Effector memory CD8-positive, alpha-beta T cell (primary cell): ENCODE data around the gene TAMALIN.
A peak's percentile ranks its signal among the peaks of the same experiment; 100 is the strongest.
"Not testable (repeated sequence)": the region's sequence is repeated elsewhere in the genome, so short reads cannot be mapped to it uniquely, and the experiment has no call there.

Experiments used
- ATAC-seq: fragments of 150-1000 bp; cut with Tn5 transposase; replicated peaks from 2 replicates; pipeline ENCODE4 v1.10.0; 2021; ENCODE audit warnings: mild to moderate bottlenecking, moderate library complexity
- DNase-seq, 3 experiments: peaks; one replicate each; pipeline ENCODE4 v3.0.0; 2021
- H3K27ac Mint-ChIP-seq, 2 donors: one replicate each; pipeline ENCODE4 v1.8.0; 2022; ENCODE audit warnings: mild to moderate bottlenecking in 2 of 2, mixed read lengths in 2 of 2, moderate library complexity in 2 of 2
- H3K27me3 Mint-ChIP-seq, 2 donors: one replicate each; pipeline ENCODE4 v1.8.0; 2022; ENCODE audit warnings: mixed read lengths in 2 of 2
- H3K36me3 Mint-ChIP-seq: one replicate; pipeline ENCODE4 v1.8.0; 2022; ENCODE audit warnings: mild to moderate bottlenecking, moderate library complexity, mixed read lengths; ENCODE audit not compliant: insufficient read depth
- H3K4me1 Mint-ChIP-seq, 2 donors: one replicate each; pipeline ENCODE4 v1.8.0; 2022; ENCODE audit warnings: low read depth in 2 of 2, mixed read lengths in 2 of 2
- H3K4me3 Mint-ChIP-seq, 2 donors: one replicate each; pipeline ENCODE4 v1.8.0; 2022; ENCODE audit warnings: mild to moderate bottlenecking in 2 of 2, mixed read lengths in 2 of 2, moderate library complexity in 2 of 2
- H3K9me3 Mint-ChIP-seq, 2 donors: one replicate each; pipeline ENCODE4 v1.8.0; 2022; ENCODE audit warnings: mixed read lengths in 2 of 2

Gene TAMALIN

GRCh38 chr12:51972849-51973273 lies 33.9 kb upstream of the TAMALIN start:
- Mint-ChIP-seq H3K27ac (peak overlapping the region; percentile 66 to 82), H3K9me3 (no peaks in the 10 kb centered on the region), H3K4me1 (peaks cover 46 to 60% of the 10 kb centered on the region in 2 donors), H3K4me3 (peak overlapping the region; percentile 65 to 68), H3K36me3 (peaks cover 22% of the 10 kb centered on the region), H3K27me3 (no peaks in the 10 kb centered on the region)
- DNase-seq = peak; percentile 56
- ATAC-seq = peak; percentile 82

GRCh38 chr12:51973560-51973959 lies 33.2 kb upstream of the TAMALIN start:
- Mint-ChIP-seq H3K36me3 (peaks cover 27% of the 10 kb centered on the region), H3K4me1 (peaks cover 46 to 60% of the 10 kb centered on the region in 2 donors), H3K27ac (no peak overlapping the region), H3K27me3 (no peaks in the 10 kb centered on the region), H3K9me3 (no peaks in the 10 kb centered on the region), H3K4me3 (peak overlapping the region in 1 of 2 donors; percentile 68)
- DNase-seq (no peak), ATAC-seq (no peak)

GRCh38 chr12:51974646-51975045 lies 32.1 kb upstream of the TAMALIN start:
- Mint-ChIP-seq H3K9me3 (no peaks in the 10 kb centered on the region), H3K27ac (no peak overlapping the region), H3K27me3 (no peaks in the 10 kb centered on the region), H3K36me3 (peaks cover 33% of the 10 kb centered on the region), H3K4me1 (peaks cover 46 to 60% of the 10 kb centered on the region in 2 donors), H3K4me3 (peak overlapping the region; percentile 35 to 68)
- DNase-seq (no peak), ATAC-seq (no peak)

- H3K9me3 Mint-ChIP-seq = no peaks in the 10 kb centered on the region
- peaks cover 43 to 57% of the 10 kb centered on the region in 2 donors for H3K4me1 Mint-ChIP-seq
- H3K4me3 Mint-ChIP-seq = peak overlapping the region in 1 of 2 donors; percentile 35
- H3K27ac Mint-ChIP-seq = peak overlapping the region in 1 of 2 donors; percentile 49
- H3K36me3 Mint-ChIP-seq = peaks cover 33% of the 10 kb centered on the region
- ATAC-seq (no peak), DNase-seq (no peak)
- H3K27me3 Mint-ChIP-seq = no peaks in the 10 kb centered on the region
Observed at GRCh38 chr12:51975196-51975595, 31.6 kb upstream of the TAMALIN start.

- no peaks in the 10 kb centered on the region for H3K27me3 Mint-ChIP-seq
- H3K4me3 Mint-ChIP-seq = no peak overlapping the region
- ATAC-seq (no peak), DNase-seq (no peak)
- H3K36me3 Mint-ChIP-seq = peaks cover 33% of the 10 kb centered on the region
- peaks cover 35 to 50% of the 10 kb centered on the region in 2 donors for H3K4me1 Mint-ChIP-seq
- no peaks in the 10 kb centered on the region for H3K9me3 Mint-ChIP-seq
- no peak overlapping the region for H3K27ac Mint-ChIP-seq
Observed at GRCh38 chr12:51976376-51977160, 30.2 kb upstream of the TAMALIN start.

GRCh38 chr12:51977320-51977753 lies 29.4 kb upstream of the TAMALIN start:
- no peak overlapping the region for H3K27ac Mint-ChIP-seq
- no peak overlapping the region for H3K4me3 Mint-ChIP-seq
- H3K4me1 Mint-ChIP-seq = peaks cover 32 to 42% of the 10 kb centered on the region in 2 donors
- H3K27me3 Mint-ChIP-seq = no peaks in the 10 kb centered on the region
- ATAC-seq (no peak), DNase-seq (no peak)
- peaks cover 33% of the 10 kb centered on the region for H3K36me3 Mint-ChIP-seq
- no peaks in the 10 kb centered on the region for H3K9me3 Mint-ChIP-seq

GRCh38 chr12:51979306-51979705 lies 27.4 kb upstream of the TAMALIN start:
- DNase-seq, H3K27me3 Mint-ChIP-seq, H3K27ac Mint-ChIP-seq, H3K9me3 Mint-ChIP-seq, H3K4me3 Mint-ChIP-seq, ATAC-seq: not testable (repeated sequence)
- Mint-ChIP-seq H3K36me3 (peaks cover 33% of the 10 kb centered on the region), H3K4me1 (peaks cover 17 to 23% of the 10 kb centered on the region in 2 donors)

GRCh38 chr12:51980051-51980808 lies 26.5 kb upstream of the TAMALIN start:
- Mint-ChIP-seq H3K36me3 (peaks cover 35% of the 10 kb centered on the region), H3K27me3 (no peaks in the 10 kb centered on the region), H3K9me3 (no peaks in the 10 kb centered on the region), H3K4me3 (no peak overlapping the region), H3K4me1 (peaks cover 8 to 14% of the 10 kb centered on the region in 2 donors), H3K27ac (no peak overlapping the region)
- peak; percentile 99 for ATAC-seq
- DNase-seq = peak; percentile 57 to 66 (median 63)

GRCh38 chr12:51980809-51981127 lies 26.0 kb upstream of the TAMALIN start:
- ATAC-seq (no peak), DNase-seq (no peak)
- H3K27me3 Mint-ChIP-seq = no peaks in the 10 kb centered on the region
- H3K4me3 Mint-ChIP-seq = no peak overlapping the region
- peaks cover 4 to 9% of the 10 kb centered on the region in 2 donors for H3K4me1 Mint-ChIP-seq
- H3K36me3 Mint-ChIP-seq = peaks cover 32% of the 10 kb centered on the region
- no peaks in the 10 kb centered on the region for H3K9me3 Mint-ChIP-seq
- no peak overlapping the region for H3K27ac Mint-ChIP-seq

GRCh38 chr12:51984657-51985056 lies 22.1 kb upstream of the TAMALIN start:
- Mint-ChIP-seq H3K27me3 (no peaks in the 10 kb centered on the region), H3K4me1 (peaks cover 4 to 8% of the 10 kb centered on the region in 2 donors), H3K27ac (no peak overlapping the region), H3K36me3 (peaks cover 2% of the 10 kb centered on the region), H3K4me3 (no peak overlapping the region), H3K9me3 (no peaks in the 10 kb centered on the region)
- no peak for DNase-seq
- no peak for ATAC-seq

- Mint-ChIP-seq H3K9me3 (no peaks in the 10 kb centered on the region), H3K4me1 (peaks cover 2 to 5% of the 10 kb centered on the region in 2 donors), H3K36me3 (peaks cover 2% of the 10 kb centered on the region), H3K4me3 (no peak overlapping the region), H3K27ac (no peak overlapping the region), H3K27me3 (no peaks in the 10 kb centered on the region)
- DNase-seq = no peak
- ATAC-seq = no peak
Observed at GRCh38 chr12:51985154-51985835, 21.5 kb upstream of the TAMALIN start.

GRCh38 chr12:51986834-51987233 lies 19.9 kb upstream of the TAMALIN start:
- DNase-seq (no peak), ATAC-seq (no peak)
- no peaks in the 10 kb centered on the region for H3K27me3 Mint-ChIP-seq
- no peak overlapping the region for H3K27ac Mint-ChIP-seq
- peaks cover 2% of the 10 kb centered on the region for H3K36me3 Mint-ChIP-seq
- no peaks in the 10 kb centered on the region for H3K9me3 Mint-ChIP-seq
- H3K4me3 Mint-ChIP-seq = no peak overlapping the region
- no peaks in the 10 kb centered on the region for H3K4me1 Mint-ChIP-seq

- H3K36me3 Mint-ChIP-seq = peaks cover 6% of the 10 kb centered on the region
- ATAC-seq (no peak), DNase-seq (no peak)
- peaks cover 0 to 4% of the 10 kb centered on the region in 2 donors for H3K4me1 Mint-ChIP-seq
- no peaks in the 10 kb centered on the region for H3K9me3 Mint-ChIP-seq
- no peak overlapping the region for H3K27ac Mint-ChIP-seq
- H3K27me3 Mint-ChIP-seq = no peaks in the 10 kb centered on the region
- H3K4me3 Mint-ChIP-seq = no peak overlapping the region
Observed at GRCh38 chr12:51992246-51992645, 14.5 kb upstream of the TAMALIN start.
